H1 (cell line): ENCODE results near the gene TRIM41. TPM values are rescaled to one million over a fixed set of nuclear protein-coding genes. Genes with fewer than 3 reads are reported as not detected.

Experiments
- EP300 ChIP-seq, 2 experiments: IDR thresholded peaks; 1 replicate in 1 of 2; 2 replicates in 1 of 2; pipeline ENCODE4 v1.6.1; 2011 to 2012; ENCODE audit warnings: low read depth in 2 of 2, low read length in 2 of 2, mild to moderate bottlenecking in 2 of 2, borderline replicate concordance in 1 of 2, inconsistent platforms in 1 of 2, moderate library complexity in 1 of 2
- HDAC2 ChIP-seq, 2 experiments: fragments of 300-600 bp in 1 of 2; sonication (generic) in 1 of 2; IDR thresholded peaks; 2 replicates each; pipeline ENCODE4 v1.6.1; 2011 to 2012; ENCODE audit warnings: low read depth in 2 of 2, low read length in 2 of 2, mild to moderate bottlenecking in 2 of 2, moderate library complexity in 2 of 2, borderline replicate concordance in 1 of 2, inconsistent platforms in 1 of 2
- HDAC6 ChIP-seq: IDR thresholded peaks from one replicate; pipeline ENCODE4 v1.7.1; 2012; ENCODE audit warnings: low read depth, mild to moderate bottlenecking, inconsistent platforms, low read length, moderate library complexity
- POLR2A ChIP-seq, 2 experiments: IDR thresholded peaks; 1 replicate in 1 of 2; 2 replicates in 1 of 2; pipeline ENCODE4 v1.6.1; 2011; ENCODE audit warnings: low read depth in 2 of 2, low read length in 2 of 2, mild to moderate bottlenecking in 2 of 2; ENCODE audit errors: control extremely low read depth in 1 of 2
- RNF2 ChIP-seq: fragments of 200-900, 300-1000 bp; sonication (generic); IDR thresholded peaks from 2 replicates; pipeline ENCODE4 v1.7.1; 2016; ENCODE audit warnings: borderline replicate concordance, low read depth, mild to moderate bottlenecking, antibody characterized with exemption, low read length; ENCODE audit not compliant: poor library complexity, severe bottlenecking; ENCODE audit errors: missing control alignments
- SIRT6 ChIP-seq: IDR thresholded peaks from one replicate; pipeline ENCODE4 v1.7.1; 2012; ENCODE audit warnings: low read length, inconsistent platforms
- SP4 ChIP-seq: IDR thresholded peaks from 2 replicates; pipeline ENCODE4 v1.6.1; 2012; ENCODE audit warnings: low read length, inconsistent platforms
- TEAD4 ChIP-seq: IDR thresholded peaks from 2 replicates; pipeline ENCODE4 v1.6.1; 2012; ENCODE audit warnings: low read depth, low read length, inconsistent platforms, mixed read lengths
- polyA plus RNA-seq, 7 experiments: library from polyadenylated mRNA; depleted of rRNA in 3 of 7; stranded (reverse) in 5 of 7; unstranded in 2 of 7; fragments of >200 nt in 5 of 7; fragments of 200-250 nt in 2 of 7; gene quantifications; 1 replicate in 5 of 7; 2 replicates in 1 of 7; 4 replicates in 1 of 7; pipeline versions ENCODE4 v1.2.1 to v1.2.3, GENCODE V29; 2011 to 2013; ENCODE audit warnings: missing spikeins in 2 of 7, mixed read lengths in 2 of 7
- total RNA-seq: library from RNA; stranded (reverse); fragmentation: NEBNext Ultra II Directional; extraction: Animal tissue kit (Norgen Biotek cat#: 25700); gene quantifications from 2 replicates; pipeline ENCODE4 v1.2.1, GENCODE V29; 2021
- TF ChIP-seq, protein P1 (sequence below): IDR thresholded peaks from 2 replicates; pipeline ENCODE4 v1.6.1; 2012; ENCODE audit warnings: inconsistent platforms
- TF ChIP-seq, protein P2 (sequence below): fragments of 300-600 bp; sonication (generic); IDR thresholded peaks from 2 replicates; pipeline ENCODE4 v1.7.1; 2012; ENCODE audit warnings: low read length, moderate library complexity, mild to moderate bottlenecking, inconsistent platforms; ENCODE audit not compliant: insufficient replicate concordance

Gene TRIM41
- total and polyA plus RNA-seq, 2 of the 8 experiments (the other 6 are each of a cell fraction or from before 2014, with no cell fraction given) = 12.9 to 21.6 TPM

DNA sequence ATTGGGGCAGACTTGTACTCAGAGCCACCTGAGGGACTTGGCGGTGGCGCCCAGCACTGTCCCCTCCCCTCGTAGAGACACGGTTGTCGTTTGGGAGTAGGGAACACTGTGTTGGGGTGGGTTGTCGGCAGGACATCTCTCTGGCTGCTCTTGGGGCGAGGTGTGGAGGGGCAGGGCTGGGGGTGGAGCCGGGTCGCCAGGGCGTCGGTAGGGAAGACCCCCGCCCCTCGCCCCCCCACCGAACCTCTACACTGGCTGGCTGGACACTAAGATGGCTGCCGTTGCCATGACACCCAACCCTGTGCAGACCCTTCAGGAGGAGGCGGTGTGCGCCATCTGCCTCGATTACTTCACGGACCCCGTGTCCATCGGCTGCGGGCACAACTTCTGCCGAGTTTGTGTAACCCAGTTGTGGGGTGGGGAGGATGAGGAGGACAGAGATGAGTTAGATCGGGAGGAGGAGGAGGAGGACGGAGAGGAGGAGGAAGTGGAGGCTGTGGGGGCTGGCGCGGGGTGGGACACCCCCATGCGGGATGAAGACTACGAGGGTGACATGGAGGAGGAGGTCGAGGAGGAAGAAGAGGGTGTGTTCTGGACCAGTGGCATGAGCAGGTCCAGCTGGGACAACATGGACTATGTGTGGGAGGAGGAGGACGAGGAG is 778 bp downstream of the TRIM41 start (continued):
- TF ChIP-seq SP4 = no peak
- TF ChIP-seq SIRT6 = no peak
- TF ChIP-seq EP300 (IDR thresholded peaks at IDR 0.05; ENCODE audit: borderline replicate concordance in 1 of 2, low read depth in 2 of 2, low read length in 2 of 2) = no peak
- 0 out of 2 replicates have a peak, but pooled peaks have one; percentile 18 for TF ChIP-seq TEAD4
- TF ChIP-seq, protein P1, sequence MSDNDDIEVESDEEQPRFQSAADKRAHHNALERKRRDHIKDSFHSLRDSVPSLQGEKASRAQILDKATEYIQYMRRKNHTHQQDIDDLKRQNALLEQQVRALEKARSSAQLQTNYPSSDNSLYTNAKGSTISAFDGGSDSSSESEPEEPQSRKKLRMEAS = no peak
- no peak for TF ChIP-seq RNF2
- TF ChIP-seq POLR2A (IDR thresholded peaks at IDR 0.05; ENCODE audit: control extremely low read depth in 1 of 2, low read depth in 2 of 2, low read length in 2 of 2) = no peak
- no peak for TF ChIP-seq HDAC2 (IDR thresholded peaks at IDR 0.05; ENCODE audit: borderline replicate concordance in 1 of 2, low read depth in 2 of 2, low read length in 2 of 2)
- no peak for TF ChIP-seq HDAC6
- TF ChIP-seq, protein P2, sequence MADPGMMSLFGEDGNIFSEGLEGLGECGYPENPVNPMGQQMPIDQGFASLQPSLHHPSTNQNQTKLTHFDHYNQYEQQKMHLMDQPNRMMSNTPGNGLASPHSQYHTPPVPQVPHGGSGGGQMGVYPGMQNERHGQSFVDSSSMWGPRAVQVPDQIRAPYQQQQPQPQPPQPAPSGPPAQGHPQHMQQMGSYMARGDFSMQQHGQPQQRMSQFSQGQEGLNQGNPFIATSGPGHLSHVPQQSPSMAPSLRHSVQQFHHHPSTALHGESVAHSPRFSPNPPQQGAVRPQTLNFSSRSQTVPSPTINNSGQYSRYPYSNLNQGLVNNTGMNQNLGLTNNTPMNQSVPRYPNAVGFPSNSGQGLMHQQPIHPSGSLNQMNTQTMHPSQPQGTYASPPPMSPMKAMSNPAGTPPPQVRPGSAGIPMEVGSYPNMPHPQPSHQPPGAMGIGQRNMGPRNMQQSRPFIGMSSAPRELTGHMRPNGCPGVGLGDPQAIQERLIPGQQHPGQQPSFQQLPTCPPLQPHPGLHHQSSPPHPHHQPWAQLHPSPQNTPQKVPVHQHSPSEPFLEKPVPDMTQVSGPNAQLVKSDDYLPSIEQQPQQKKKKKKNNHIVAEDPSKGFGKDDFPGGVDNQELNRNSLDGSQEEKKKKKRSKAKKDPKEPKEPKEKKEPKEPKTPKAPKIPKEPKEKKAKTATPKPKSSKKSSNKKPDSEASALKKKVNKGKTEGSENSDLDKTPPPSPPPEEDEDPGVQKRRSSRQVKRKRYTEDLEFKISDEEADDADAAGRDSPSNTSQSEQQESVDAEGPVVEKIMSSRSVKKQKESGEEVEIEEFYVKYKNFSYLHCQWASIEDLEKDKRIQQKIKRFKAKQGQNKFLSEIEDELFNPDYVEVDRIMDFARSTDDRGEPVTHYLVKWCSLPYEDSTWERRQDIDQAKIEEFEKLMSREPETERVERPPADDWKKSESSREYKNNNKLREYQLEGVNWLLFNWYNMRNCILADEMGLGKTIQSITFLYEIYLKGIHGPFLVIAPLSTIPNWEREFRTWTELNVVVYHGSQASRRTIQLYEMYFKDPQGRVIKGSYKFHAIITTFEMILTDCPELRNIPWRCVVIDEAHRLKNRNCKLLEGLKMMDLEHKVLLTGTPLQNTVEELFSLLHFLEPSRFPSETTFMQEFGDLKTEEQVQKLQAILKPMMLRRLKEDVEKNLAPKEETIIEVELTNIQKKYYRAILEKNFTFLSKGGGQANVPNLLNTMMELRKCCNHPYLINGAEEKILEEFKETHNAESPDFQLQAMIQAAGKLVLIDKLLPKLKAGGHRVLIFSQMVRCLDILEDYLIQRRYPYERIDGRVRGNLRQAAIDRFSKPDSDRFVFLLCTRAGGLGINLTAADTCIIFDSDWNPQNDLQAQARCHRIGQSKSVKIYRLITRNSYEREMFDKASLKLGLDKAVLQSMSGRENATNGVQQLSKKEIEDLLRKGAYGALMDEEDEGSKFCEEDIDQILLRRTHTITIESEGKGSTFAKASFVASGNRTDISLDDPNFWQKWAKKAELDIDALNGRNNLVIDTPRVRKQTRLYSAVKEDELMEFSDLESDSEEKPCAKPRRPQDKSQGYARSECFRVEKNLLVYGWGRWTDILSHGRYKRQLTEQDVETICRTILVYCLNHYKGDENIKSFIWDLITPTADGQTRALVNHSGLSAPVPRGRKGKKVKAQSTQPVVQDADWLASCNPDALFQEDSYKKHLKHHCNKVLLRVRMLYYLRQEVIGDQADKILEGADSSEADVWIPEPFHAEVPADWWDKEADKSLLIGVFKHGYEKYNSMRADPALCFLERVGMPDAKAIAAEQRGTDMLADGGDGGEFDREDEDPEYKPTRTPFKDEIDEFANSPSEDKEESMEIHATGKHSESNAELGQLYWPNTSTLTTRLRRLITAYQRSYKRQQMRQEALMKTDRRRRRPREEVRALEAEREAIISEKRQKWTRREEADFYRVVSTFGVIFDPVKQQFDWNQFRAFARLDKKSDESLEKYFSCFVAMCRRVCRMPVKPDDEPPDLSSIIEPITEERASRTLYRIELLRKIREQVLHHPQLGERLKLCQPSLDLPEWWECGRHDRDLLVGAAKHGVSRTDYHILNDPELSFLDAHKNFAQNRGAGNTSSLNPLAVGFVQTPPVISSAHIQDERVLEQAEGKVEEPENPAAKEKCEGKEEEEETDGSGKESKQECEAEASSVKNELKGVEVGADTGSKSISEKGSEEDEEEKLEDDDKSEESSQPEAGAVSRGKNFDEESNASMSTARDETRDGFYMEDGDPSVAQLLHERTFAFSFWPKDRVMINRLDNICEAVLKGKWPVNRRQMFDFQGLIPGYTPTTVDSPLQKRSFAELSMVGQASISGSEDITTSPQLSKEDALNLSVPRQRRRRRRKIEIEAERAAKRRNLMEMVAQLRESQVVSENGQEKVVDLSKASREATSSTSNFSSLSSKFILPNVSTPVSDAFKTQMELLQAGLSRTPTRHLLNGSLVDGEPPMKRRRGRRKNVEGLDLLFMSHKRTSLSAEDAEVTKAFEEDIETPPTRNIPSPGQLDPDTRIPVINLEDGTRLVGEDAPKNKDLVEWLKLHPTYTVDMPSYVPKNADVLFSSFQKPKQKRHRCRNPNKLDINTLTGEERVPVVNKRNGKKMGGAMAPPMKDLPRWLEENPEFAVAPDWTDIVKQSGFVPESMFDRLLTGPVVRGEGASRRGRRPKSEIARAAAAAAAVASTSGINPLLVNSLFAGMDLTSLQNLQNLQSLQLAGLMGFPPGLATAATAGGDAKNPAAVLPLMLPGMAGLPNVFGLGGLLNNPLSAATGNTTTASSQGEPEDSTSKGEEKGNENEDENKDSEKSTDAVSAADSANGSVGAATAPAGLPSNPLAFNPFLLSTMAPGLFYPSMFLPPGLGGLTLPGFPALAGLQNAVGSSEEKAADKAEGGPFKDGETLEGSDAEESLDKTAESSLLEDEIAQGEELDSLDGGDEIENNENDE = no peak
